Duodenal mucosa (tissue), 2 donors: ENCODE results near the gene DLG2.

ENCODE experiments used
- H3K27ac ChIP-seq: one replicate; pipeline ENCODE4 v1.7.0; 2013; ENCODE audit warnings: low read depth, low read length
- H3K27me3 ChIP-seq, 2 donors: one replicate each; pipeline ENCODE4 v1.7.0; 2013; ENCODE audit warnings: low read length in 2 of 2, control low read depth in 1 of 2; ENCODE audit not compliant: insufficient read depth in 2 of 2, control insufficient read depth in 1 of 2
- H3K36me3 ChIP-seq, 2 donors: one replicate each; pipeline ENCODE4 v1.7.0; 2013; ENCODE audit warnings: low read length in 2 of 2, control low read depth in 1 of 2; ENCODE audit not compliant: insufficient read depth in 2 of 2, control insufficient read depth in 1 of 2
- H3K4me1 ChIP-seq, 2 donors: one replicate each; pipeline ENCODE4 v1.7.0; 2013; ENCODE audit warnings: low read length in 2 of 2, control low read depth in 1 of 2; ENCODE audit not compliant: insufficient read depth in 2 of 2, control insufficient read depth in 1 of 2
- H3K4me3 ChIP-seq, 2 donors: one replicate each; pipeline ENCODE4 v1.7.0; 2013; ENCODE audit warnings: low read length in 2 of 2, low read depth in 1 of 2
- H3K9ac ChIP-seq, 2 donors: one replicate each; pipeline ENCODE4 v1.7.0; 2013; ENCODE audit warnings: low read length in 2 of 2, low read depth in 1 of 2
- H3K9me3 ChIP-seq, 2 donors: one replicate each; pipeline ENCODE4 v1.7.0; 2013; ENCODE audit warnings: low read length in 2 of 2, control low read depth in 1 of 2; ENCODE audit not compliant: control insufficient read depth in 1 of 2

Gene DLG2

DNA sequence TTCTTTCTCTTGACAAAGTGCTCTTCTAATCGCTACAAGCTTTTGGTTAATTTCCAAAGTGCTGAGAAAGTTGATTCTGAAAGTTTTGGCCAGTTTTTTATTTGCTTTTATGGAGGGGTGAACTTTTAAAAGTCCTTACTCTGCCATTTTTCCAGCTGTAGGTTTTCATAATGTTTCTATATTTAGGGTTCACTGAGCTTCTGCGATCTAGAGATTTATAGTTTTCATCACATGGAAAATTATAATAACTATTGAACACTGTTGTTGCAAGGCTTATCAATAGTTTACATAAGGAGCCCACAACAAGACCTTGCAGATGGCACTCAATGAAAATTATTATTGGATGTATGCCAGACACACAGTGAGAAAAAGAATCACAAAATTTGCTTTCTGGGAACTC is 55.1 kb downstream of the DLG2 start:
- Histone ChIP-seq H3K4me1 (no peaks in the 10 kb centered on the region), H3K9ac (no peak overlapping the region), H3K27me3 (no peaks in the 10 kb centered on the region), H3K27ac (no peak overlapping the region), H3K9me3 (no peaks in the 10 kb centered on the region), H3K4me3 (no peak overlapping the region), H3K36me3 (no peaks in the 10 kb centered on the region)

DNA sequence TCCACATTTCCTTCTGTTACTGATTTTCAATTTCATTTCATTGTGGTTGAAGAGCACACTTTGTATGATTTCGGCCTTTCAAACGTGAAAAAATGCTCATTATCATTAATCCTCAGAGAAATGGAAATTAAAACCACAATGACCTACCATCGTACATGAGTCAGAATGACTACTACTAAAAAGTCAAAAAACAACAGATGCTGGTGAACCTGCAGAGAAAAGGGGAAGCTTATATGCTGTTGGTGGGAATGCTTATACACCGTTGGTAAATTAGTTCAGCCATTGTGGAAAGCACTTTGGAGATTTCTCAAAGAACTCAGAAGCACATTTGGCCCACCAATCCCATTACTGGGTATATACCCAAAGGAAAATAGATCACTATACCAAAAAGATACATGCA is 57.6 kb downstream of the DLG2 start:
- no peaks in the 10 kb centered on the region for H3K27me3 ChIP-seq
- H3K9ac ChIP-seq = no peak overlapping the region
- H3K4me1 ChIP-seq = no peaks in the 10 kb centered on the region
- H3K36me3 ChIP-seq = no peaks in the 10 kb centered on the region
- H3K4me3 ChIP-seq = no peak overlapping the region
- H3K27ac ChIP-seq = no peak overlapping the region
- no peaks in the 10 kb centered on the region for H3K9me3 ChIP-seq

DNA sequence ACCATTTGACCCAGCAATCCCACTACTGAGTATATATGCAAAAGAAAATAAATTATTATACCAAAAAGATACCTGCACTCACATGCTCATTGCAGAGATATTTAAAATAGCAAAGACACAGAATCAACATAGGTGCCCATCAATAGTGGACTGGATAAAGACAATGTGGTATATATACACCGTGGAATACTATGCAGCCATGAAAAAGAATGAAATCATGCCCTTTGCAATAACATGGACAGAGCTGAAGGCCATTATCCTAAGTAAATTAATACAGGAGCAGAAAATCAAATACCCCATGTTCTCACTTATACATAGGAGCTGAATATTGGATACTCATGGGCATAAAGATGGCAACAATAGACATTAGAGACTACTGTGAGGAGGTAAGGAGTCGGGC is 68.7 kb downstream of the DLG2 start:
- Histone ChIP-seq H3K27ac (no peak overlapping the region), H3K9me3 (peaks cover 0 to 7% of the 10 kb centered on the region in 2 donors), H3K4me1 (no peaks in the 10 kb centered on the region), H3K36me3 (no peaks in the 10 kb centered on the region), H3K9ac (no peak overlapping the region), H3K27me3 (no peaks in the 10 kb centered on the region), H3K4me3 (no peak overlapping the region)

DNA sequence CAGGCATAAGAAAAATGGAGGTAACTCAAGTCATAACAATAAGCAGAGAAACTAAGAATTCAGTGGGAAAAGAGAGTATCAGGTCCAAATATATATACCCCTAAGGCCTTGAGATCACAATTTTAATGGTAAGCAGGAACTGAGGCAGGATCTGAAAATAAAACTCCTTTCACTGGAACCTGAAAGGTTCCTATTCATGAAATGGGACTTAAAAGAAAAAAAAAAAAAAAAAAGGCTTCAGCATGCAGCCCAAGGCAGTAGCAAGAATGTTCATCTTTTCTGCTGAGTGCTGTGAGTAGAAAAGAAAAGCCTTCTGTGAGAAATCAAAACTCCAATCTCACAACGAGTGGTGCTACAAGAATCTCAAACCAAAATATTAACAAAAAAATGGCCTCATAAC is 75.3 kb downstream of the DLG2 start:
- Histone ChIP-seq H3K27ac (no peak overlapping the region), H3K36me3 (no peaks in the 10 kb centered on the region), H3K4me3 (no peak overlapping the region), H3K4me1 (no peaks in the 10 kb centered on the region), H3K9me3 (no peaks in the 10 kb centered on the region), H3K9ac (no peak overlapping the region), H3K27me3 (no peaks in the 10 kb centered on the region)

DNA sequence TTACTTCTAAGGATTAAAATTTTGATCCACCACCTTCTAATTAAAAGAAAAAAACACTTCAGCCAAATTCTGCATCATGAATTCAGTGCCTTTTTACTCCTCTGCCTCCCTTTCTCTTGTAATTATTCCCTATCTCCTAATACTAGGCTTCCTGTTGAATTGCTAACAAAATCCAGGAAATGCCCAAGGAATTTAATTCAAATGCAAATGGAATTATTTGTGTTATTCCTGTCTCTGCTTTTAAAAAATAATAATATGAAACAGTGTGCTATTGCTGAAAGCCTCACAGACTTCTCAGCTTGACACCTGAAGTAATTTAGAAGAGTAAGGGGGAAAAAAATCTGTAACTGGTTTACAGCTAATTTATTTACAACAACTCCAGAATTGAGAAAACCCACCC is 85.5 kb downstream of the DLG2 start:
- Histone ChIP-seq H3K4me1 (no peaks in the 10 kb centered on the region), H3K9ac (no peak overlapping the region), H3K36me3 (no peaks in the 10 kb centered on the region), H3K27ac (no peak overlapping the region), H3K9me3 (peaks cover 0 to 2% of the 10 kb centered on the region in 2 donors), H3K27me3 (no peaks in the 10 kb centered on the region), H3K4me3 (no peak overlapping the region)

DNA sequence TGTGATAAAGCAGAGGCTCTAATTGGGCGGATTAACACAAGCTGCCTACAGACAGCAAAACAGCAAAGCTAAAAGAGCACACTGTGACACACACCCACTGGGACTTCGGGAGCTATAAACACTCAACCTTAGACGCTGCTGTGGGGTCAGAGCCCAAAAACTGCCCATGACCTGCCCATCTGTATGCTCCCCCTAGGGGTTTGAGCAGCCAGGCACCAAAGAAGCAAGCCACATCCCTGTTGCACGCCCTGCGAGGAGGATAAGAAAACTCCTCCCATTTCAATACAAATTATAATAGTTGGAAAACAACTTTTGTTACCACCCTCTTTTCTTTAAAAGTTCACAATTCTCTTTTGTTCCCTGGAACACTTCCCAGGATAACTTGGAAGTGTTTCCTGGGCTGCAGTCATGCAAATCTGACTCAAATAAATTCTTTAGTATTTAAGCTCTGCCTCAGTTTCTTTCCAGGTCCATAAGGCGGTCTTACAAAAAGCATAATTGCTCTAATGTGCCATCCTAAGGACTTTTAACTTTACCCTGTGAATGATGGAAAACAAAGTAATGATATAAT is 86.4 kb downstream of the DLG2 start:
- H3K36me3 ChIP-seq = no peaks in the 10 kb centered on the region
- H3K9ac ChIP-seq = no peak overlapping the region
- H3K27ac ChIP-seq = no peak overlapping the region

DNA sequence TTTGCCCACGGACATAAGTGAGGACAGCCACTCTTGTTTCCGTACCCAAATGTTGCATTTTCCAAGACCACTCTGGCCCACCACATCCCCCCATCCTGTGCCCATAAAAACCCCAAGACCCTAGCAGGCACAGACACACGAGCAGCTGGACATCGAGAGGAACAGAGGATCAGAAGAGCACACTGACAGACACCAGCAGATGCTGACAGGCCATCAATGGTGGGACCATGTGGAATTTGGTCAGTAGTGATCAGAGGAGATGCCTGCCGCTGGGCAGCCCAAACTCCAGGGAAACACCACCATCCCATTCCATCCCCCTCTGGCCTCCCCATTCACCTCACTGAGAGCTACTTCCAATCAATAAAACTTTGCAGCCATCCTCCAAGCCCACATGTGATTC is 87.0 kb downstream of the DLG2 start:
- no peaks in the 10 kb centered on the region for H3K36me3 ChIP-seq
- H3K9ac ChIP-seq = no peak overlapping the region
- H3K9me3 ChIP-seq = peaks cover 0 to 2% of the 10 kb centered on the region in 2 donors
- H3K4me1 ChIP-seq = no peaks in the 10 kb centered on the region
- no peaks in the 10 kb centered on the region for H3K27me3 ChIP-seq
- H3K27ac ChIP-seq = no peak overlapping the region
- H3K4me3 ChIP-seq = no peak overlapping the region

More for the DNA sequence above, 86.4 kb downstream of the DLG2 start:
- Histone ChIP-seq H3K4me1 (no peaks in the 10 kb centered on the region), H3K9me3 (peaks cover 0 to 2% of the 10 kb centered on the region in 2 donors), H3K27me3 (no peaks in the 10 kb centered on the region), H3K4me3 (no peak overlapping the region)

DNA sequence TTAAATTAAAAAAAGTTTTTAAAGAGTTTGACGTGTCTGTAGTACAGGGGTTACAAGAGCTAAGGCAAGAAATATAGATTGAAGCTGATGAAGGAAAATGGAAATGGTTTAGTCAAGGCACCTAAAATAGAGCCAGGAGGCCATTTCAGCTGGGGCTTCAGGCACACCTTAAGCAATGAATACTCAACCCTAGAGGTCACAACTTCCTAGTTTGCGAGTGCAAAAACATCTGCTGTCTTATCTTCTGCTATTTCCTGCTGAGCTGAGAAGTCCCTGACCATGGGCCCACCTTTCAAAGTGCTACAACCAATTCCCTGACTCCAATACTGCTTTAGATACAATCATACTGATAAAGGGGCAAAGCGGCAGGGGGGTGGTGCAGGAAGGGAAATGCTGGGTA is 87.4 kb downstream of the DLG2 start:
- Histone ChIP-seq H3K27me3 (no peaks in the 10 kb centered on the region), H3K9me3 (peaks cover 3 to 5% of the 10 kb centered on the region in 2 donors), H3K9ac (no peak overlapping the region), H3K4me1 (no peaks in the 10 kb centered on the region), H3K27ac (no peak overlapping the region), H3K4me3 (no peak overlapping the region), H3K36me3 (no peaks in the 10 kb centered on the region)

DNA sequence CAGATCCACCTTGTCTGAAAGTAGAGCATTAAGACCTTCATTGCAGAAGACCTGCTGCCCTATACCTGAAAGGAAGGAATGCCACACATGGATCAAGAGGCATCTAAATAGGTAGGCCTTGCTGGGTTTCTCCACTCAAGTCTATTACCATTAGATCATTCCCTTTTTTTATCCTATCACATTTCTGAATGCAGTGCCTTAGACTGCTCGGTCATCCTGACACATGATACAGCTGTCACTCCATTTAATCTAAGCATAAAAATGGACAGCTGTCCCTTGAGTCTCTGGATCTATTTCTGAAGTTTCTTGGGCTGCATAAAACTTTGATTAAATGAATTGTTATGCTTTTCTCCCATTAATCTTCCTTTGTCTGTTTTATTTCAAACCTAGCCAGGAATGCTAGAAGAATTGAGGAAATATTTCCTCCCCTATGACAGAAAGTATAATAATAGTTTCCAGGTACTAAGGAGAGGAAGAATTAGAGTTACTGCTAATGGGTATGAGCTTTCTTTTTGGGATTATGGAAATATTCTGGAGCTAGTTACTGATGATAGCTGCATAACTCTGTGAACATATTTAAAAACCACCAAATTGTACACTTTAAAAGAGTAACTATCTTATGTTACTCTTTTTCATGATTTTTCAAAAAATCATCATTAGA is 88.0 kb downstream of the DLG2 start:
- H3K4me3 ChIP-seq = no peak overlapping the region
- H3K36me3 ChIP-seq = no peaks in the 10 kb centered on the region
- no peaks in the 10 kb centered on the region for H3K27me3 ChIP-seq
- H3K27ac ChIP-seq = no peak overlapping the region
- no peaks in the 10 kb centered on the region for H3K4me1 ChIP-seq
- H3K9ac ChIP-seq = no peak overlapping the region
- peaks cover 5 to 8% of the 10 kb centered on the region in 2 donors for H3K9me3 ChIP-seq

DNA sequence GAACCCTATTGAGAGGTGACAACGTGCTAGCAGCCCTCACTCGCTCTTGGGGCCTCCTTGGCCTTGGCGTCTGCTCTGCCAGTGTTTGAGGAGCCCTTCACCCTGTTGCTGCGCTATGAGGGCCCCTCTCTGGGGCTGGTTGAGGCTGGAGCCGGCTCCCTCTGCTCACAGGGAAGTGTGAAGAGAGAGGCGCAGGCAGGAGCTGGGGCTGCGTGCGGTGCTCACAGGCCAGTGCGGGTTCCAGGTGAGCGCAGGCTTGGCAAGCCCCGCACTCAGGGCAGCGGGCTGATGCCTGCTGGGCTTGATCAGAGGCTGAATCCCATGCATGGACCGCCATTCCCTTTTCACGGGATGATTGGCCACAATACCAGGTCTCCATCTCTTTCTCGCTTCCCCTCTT is 90.7 kb downstream of the DLG2 start:
- Histone ChIP-seq H3K9ac (no peak overlapping the region), H3K4me3 (no peak overlapping the region), H3K4me1 (no peaks in the 10 kb centered on the region), H3K27me3 (no peaks in the 10 kb centered on the region), H3K9me3 (peaks cover 5 to 8% of the 10 kb centered on the region in 2 donors), H3K36me3 (no peaks in the 10 kb centered on the region), H3K27ac (no peak overlapping the region)
